NCI-H1092 treated with DMSO at 0.1 percent for 48 hours (cell line): ENCODE data around the gene SCG5.
A peak's percentile ranks its signal among the peaks of the same experiment; 100 is the strongest.

Experiments
- DNase-seq: peaks from one replicate; lab custom pipeline; 2025; lab: John Stamatoyannopoulos, UW

SCG5 gene

GRCh38 chr15:32659340-32660155 is 18.0 kb downstream of the SCG5 start:
- peak; percentile 3 for DNase-seq

DNA sequence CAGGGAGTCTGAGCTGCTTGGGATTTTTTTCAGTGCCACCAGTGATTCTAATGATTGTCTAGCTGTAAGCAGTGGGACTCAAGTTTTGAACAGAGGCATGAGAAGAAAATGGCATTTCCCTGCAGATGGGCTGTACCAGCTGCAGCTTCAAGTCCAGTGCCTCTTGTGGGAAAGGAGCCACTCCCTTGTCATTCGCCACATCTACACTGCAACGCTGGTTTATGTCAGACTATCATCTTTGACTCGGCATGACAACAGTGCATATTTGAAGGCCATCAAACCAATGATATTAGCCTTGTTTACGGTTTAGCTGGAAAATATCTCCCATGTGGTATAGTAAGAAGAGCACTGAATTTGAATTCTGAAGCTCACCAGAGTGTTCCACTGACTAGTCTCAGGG is 22.2 kb downstream of the SCG5 start:
- no peak for DNase-seq

DNA sequence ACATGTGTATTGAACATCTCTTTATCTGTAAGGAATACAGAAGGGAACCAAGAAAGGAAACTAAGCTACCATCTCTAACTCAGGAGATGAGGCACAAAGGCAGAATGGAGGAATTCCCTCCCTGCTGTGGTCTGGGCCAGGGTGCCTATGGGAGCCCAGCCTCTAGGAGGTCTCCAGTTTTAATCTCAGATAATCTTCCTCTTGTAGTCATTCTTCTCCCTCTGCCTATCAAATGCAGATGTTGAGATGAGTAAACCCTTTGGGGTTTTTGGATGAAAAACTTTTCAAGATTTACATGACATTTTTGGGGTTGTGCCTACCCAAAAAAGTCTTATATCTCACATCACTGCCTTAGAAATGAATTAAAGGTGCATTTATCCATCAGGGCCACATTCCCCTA is 23.3 kb downstream of the SCG5 start:
- no peak for DNase-seq

- DNase-seq, result no peak
Observed at GRCh38 chr15:32667321-32667720, 25.8 kb downstream of the SCG5 start.

- DNase-seq, result no peak
Observed at GRCh38 chr15:32668942-32669341, 27.4 kb downstream of the SCG5 start.

DNA sequence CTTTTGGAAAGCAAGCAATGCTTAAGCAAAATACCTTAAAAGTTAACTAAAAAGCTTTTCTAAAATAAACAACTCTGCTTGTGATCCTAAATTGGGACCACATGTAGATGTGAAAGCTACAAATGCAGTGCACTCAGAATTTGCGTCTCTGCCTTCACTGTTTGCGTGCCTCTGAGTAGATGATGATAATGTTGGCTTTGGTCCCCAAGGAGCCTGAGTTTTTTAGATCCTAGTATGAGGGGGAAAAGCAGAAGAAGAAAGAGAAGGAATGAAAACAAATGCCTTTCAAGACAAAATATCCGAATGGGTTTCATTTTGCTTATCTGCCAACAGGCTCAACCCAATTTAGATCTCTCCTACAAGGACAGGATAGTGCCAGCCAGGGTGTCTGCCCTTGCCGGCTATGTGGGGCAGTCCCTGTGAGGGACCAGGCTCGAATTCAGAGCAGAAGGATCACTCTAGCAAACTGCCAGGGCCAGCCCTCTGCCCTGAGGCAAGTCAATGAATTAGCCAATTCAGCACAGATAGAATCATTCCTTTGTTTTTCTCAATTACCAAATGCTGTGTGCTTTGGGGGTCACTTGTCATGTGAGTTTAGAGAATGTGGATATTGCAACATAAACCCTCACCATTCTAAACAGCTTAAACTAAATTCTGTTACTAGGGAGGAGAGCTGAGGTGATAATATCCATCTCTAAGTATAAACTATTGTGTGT is 28.5 kb downstream of the SCG5 start:
- DNase-seq, result no peak

DNA sequence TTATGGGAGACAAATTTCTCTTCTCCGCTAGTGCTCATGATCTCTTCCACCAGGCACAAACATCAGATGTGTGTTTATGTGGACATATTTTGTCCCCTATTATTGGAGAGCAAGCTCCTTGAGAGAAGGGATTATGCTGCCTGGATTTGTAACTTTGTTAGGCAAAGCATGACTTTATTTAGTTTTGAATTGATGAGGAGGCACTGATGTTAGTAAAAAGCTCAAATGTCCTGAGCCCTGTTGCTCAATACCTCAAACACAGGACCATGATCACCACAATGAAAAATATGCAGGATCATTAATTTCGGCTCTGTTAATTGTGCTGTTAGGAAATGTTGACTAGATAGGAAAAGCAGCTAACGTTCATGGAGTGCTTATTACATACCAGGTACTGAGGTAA is 29.1 kb downstream of the SCG5 start:
- no peak for DNase-seq

DNA sequence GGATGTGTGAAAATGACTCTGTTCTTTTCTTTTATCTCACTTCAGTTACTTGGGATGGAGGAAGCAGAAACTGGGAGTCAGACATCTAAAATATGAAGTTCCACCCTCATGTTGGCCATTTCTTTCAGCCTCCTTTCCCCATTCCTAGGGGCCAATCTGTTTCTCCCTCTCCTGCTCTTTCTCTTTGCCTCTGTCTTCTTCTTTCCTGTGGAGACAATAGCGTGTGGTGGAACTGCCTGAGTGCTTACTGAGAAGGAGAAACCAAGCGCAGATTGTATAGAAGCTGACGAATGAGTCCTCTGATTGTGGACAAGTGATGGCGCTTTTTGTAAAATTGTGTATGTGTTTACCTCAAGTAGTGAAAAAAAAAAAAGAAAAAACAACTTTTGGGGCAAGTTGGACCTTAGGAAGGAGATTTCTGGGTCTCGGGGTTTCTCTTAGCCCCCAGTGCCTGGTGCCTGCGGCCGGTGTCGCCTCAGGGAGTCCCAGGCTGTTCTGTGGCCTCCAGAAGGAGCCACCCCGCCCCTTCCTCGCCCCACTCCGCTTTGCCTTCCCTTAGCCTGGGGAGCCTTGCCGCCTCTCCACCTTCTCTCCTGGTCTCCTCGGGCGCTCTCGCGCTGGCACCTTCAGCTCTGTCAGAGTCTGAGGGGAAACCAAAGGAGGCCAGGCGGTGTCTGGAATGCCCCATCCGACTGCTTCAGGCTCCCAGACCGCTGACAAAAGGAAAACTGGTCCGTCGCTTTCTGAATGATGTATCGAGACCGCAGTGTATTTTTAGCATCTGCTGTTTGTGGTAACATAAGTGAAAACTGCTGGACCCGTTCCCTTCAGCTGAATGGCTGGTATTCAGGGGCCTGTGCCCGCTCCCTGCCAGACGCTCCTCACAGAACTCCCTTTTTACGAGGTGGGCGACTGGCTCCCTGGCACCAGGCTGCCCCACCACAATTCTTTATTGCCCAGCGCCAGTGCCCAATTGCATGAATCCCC is 30.1 kb downstream of the SCG5 start:
- DNase-seq, result no peak

DNA sequence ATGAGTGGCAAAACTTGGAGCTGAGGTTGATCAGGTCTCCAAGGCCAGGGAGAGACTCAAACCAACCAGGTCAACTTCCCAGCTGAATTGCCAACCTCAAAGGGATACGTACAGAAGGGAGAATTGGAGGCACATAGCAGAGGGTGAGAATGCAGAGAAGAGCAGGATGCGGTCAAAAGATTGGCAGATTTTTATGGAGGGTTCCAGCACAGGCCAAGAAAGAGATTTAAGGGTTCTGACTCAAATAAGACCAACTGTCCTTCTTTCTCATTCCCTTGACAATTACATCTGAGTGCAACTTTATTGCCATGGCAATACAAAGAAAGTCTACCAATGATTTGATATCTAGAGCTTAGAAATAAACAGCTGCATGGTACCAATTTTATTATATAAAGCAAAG is 33.2 kb downstream of the SCG5 start:
- DNase-seq, result no peak

GRCh38 chr15:32675466-32675865 is 34.0 kb downstream of the SCG5 start:
- DNase-seq, result no peak

DNA sequence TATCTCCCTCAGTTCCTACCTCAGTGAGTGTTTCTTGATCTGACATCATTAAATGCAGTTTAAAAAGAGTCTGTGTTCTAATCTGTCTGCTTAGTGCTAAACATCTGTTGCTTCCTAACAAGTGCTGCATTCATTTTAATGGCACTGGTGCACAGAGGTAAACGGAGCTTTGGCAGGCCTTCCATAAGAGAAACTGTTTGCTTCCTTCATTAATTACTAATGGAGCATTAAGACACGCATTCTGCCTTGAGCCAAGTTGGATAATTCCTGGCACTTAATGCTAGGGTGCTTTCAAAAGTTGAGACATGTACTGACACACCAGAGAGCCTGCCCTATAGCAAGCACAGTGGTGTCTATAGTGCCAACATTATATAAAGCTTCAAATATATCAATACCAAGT is 34.7 kb downstream of the SCG5 start:
- peak; percentile 35 for DNase-seq

GRCh38 chr15:32677238-32677750 is 35.8 kb downstream of the SCG5 start:
- peak; percentile 89 for DNase-seq

- no peak for DNase-seq
Observed at GRCh38 chr15:32679298-32679690, 37.8 kb downstream of the SCG5 start.

GRCh38 chr15:32682569-32682968 is 41.1 kb downstream of the SCG5 start:
- DNase-seq, result no peak

GRCh38 chr15:32682977-32683630 is 41.6 kb downstream of the SCG5 start:
- DNase-seq, result no peak

- DNase-seq, result no peak
Observed at GRCh38 chr15:32683906-32684584, 42.5 kb downstream of the SCG5 start.

GRCh38 chr15:32685576-32685975 is 44.1 kb downstream of the SCG5 start:
- DNase-seq, result no peak

DNA sequence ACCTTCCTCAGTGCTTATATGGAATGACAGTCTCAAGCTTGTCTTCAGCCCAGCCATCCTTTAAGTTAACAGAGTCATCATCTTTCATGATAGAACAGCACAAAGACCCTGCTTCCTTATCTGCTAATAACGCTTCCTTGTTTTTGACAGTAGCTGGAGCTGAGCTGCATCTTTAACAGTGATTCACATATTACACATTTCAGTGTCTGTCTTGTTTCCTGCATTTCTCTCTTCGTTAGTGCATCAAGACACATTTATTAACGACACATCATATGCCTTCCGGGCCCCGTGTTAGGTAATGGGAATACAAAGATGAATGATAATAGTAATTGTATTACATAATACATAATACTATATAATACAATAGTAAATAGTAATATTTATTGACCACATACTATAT is 46.0 kb downstream of the SCG5 start:
- no peak for DNase-seq

- DNase-seq, result peak; percentile 59
Observed at GRCh38 chr15:32688151-32688639, 46.7 kb downstream of the SCG5 start.

- DNase-seq, result no peak
Observed at GRCh38 chr15:32690941-32691688, 49.6 kb downstream of the SCG5 start.
